Adrenal gland (tissue), 12 donors: ENCODE data around the gene DTX4. TPM values are rescaled to one million over a fixed set of nuclear protein-coding genes. Genes with fewer than 3 reads are reported as not detected.

ENCODE experiments used
- DNase-seq, 7 donors: peaks; one replicate each; pipeline ENCODE4 v3.0.0-alpha.2; 2019 to 2020
- H3K27ac ChIP-seq, 5 donors: fragments of 200-600 bp; sonication (generic) in 4 of 5; 1 replicate in 3 of 5; 2 replicates in 2 of 5; pipeline versions ENCODE4 v1.5.1 to v1.8.0; 2016 to 2020; ENCODE audit warnings: mild to moderate bottlenecking in 1 of 5
- H3K27me3 ChIP-seq: fragments of 200-600 bp; 2 replicates; pipeline ENCODE4 v1.8.0; 2021
- H3K36me3 ChIP-seq, 2 donors: fragments of 200-600 bp; replicated peaks in 1 of 2; 1 replicate in 1 of 2; 2 replicates in 1 of 2; pipeline versions ENCODE4 v1.5.1 to v1.8.0; 2018 to 2022
- H3K4me1 ChIP-seq, 2 donors: fragments of 200-600 bp; replicated peaks in 1 of 2; 1 replicate in 1 of 2; 2 replicates in 1 of 2; pipeline versions ENCODE4 v1.5.1 to v1.8.0; 2018 to 2021
- H3K4me3 ChIP-seq, 4 donors: fragments of 200-600 bp; sonication (generic) in 3 of 4; one replicate each; pipeline ENCODE4 v1.5.1; 2016 to 2018
- H3K9me3 ChIP-seq, 3 donors: fragments of 200-600 bp; sonication (generic) in 1 of 3; replicated peaks in 1 of 3; 1 replicate in 2 of 3; 2 replicates in 1 of 3; pipeline versions ENCODE4 v1.5.1 to v1.8.0; 2016 to 2021
- POLR2A ChIP-seq, 2 donors: fragments of 450-650 bp; IDR thresholded peaks; one replicate each; pipeline ENCODE4 v1.6.1; 2017; ENCODE audit warnings: antibody characterized with exemption in 2 of 2, mild to moderate bottlenecking in 2 of 2, moderate library complexity in 1 of 2
- WGBS, 4 donors: extraction: QIAGEN DNeasy Blood & Tissue Kit in 2 of 4; methylation state at CpG; one replicate each; pipeline versions ENCODE4 v1.1.5 to v1.1.7; 2013 to 2017; 5-methylcytosine and 5-hydroxymethylcytosine counted together
- intact Hi-C, 2 donors: fragments of 100-400 bp; cut with DNase I; formaldehyde crosslinking; loops; one replicate each; pipeline versions ENCODE4 v1.14.1 to v1.15.0; 2022 to 2023
- polyA plus RNA-seq, 3 donors: library from polyadenylated mRNA; stranded (reverse); fragments of 200-250 nt in 2 of 3; fragments of 350-450 nt in 1 of 3; fragmentation: Illumina TruSeq in 1 of 3; extraction: RNeasy Lipid Tissue Mini Kit (QIAGEN cat#74804) in 1 of 3; gene quantifications; one replicate each; pipeline ENCODE4 v1.2.3, GENCODE V29; 2013 to 2014
- total RNA-seq, 9 donors: library from RNA; depleted of rRNA in 4 of 9; stranded (reverse); fragments of >200 nt in 4 of 9; fragments of 120-200 nt in 1 of 9; fragmentation: NEBNext Ultra II Directional in 1 of 9; extraction: Animal tissue kit (Norgen Biotek cat#: 25700) in 1 of 9; gene quantifications; one replicate each; pipeline versions ENCODE4 v1.1.0 to v1.2.4, GENCODE V29; 2013 to 2023
- TF ChIP-seq, protein P1 (sequence below), 6 experiments: fragments of 450-650 bp in 4 of 6; fragments of 200-600 bp in 2 of 6; sonication (generic) in 1 of 6; IDR thresholded peaks; 1 replicate in 5 of 6; 2 replicates in 1 of 6; pipeline versions ENCODE4 v1.5.1 to v1.8.0; 2016 to 2021; ENCODE audit warnings: antibody characterized with exemption in 6 of 6, mild to moderate bottlenecking in 2 of 6, moderate library complexity in 1 of 6
- donor health status: healthy with polysubstance abuse.
- donor health status: Bipolar disorder and iron deficiency.
- donor health status: DM: yes; HTN: yes; CAD: no.
- donor health status: DM: no; HTN: no; CAD: no.
- donor health status: DM: no; HTN: no; CAD: no.
- donor health status: DM: yes; HTN: yes; CAD: no.

DTX4 gene
- total and polyA plus RNA-seq, 12 donors = 1.2 to 7.8 (median 3.0) TPM

DNA sequence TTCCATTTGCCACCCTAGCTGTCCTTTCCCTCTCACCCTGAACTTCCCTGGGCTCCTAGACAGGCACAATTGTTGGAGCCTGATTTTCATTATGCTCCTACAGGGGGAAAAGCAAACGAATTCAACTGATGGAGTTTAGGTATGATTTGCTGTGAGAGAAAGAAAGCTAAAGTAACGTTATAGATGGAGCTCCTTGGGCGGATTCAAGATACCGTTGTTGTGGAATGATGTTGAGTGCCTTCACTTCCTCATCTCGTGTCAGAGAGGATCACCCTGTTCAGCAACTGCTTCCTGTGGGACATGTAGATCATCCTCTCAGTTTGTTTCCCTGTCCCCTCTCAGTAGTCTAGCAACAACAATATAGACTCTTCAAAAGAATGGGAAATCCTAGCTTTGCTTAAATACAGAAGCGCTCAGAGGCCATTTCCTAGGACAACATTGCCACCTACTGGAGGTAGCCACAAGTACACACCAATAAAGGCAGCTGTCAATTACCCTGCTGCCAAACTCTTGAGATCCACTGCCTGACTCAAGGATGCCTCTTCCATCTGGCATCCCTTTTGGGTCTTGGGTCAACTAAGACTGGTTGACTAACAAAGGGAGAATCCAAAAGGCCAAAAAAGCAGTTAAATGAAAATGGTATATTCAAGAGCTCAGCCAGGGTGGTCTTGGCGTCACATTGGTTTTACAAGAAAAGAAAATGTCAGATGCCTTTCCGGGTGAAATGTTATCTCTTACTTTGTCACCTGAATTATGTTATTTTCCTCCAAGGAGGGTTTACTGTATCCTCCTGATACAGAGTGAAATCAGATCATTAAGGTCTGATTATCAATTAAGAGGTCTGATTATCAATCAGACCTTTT, 13.5 kb upstream of the DTX4 start:
- H3K36me3 ChIP-seq = no peaks in the 10 kb centered on the region
- intact Hi-C loops = no loop called here
- H3K4me3 ChIP-seq = no peak overlapping the region
- 32 to 39% (median 37%) methylated on average over 8 of the region's 8 CpGs for whole genome bisulfite sequencing, 4 donors
- H3K9me3 ChIP-seq = peaks cover 0 to 4% (median 0%) of the 10 kb centered on the region in 3 donors
- no peaks in the 10 kb centered on the region for H3K4me1 ChIP-seq
- H3K27me3 ChIP-seq = no peaks in the 10 kb centered on the region
- peak; percentile 44 to 83 (median 58) for DNase-seq
- no peak overlapping the region for H3K27ac ChIP-seq
- TF ChIP-seq, protein P1, sequence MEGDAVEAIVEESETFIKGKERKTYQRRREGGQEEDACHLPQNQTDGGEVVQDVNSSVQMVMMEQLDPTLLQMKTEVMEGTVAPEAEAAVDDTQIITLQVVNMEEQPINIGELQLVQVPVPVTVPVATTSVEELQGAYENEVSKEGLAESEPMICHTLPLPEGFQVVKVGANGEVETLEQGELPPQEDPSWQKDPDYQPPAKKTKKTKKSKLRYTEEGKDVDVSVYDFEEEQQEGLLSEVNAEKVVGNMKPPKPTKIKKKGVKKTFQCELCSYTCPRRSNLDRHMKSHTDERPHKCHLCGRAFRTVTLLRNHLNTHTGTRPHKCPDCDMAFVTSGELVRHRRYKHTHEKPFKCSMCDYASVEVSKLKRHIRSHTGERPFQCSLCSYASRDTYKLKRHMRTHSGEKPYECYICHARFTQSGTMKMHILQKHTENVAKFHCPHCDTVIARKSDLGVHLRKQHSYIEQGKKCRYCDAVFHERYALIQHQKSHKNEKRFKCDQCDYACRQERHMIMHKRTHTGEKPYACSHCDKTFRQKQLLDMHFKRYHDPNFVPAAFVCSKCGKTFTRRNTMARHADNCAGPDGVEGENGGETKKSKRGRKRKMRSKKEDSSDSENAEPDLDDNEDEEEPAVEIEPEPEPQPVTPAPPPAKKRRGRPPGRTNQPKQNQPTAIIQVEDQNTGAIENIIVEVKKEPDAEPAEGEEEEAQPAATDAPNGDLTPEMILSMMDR (IDR thresholded peaks at IDR 0.05) = peak; percentile 60 to 84 (median 80)
- no peak for TF ChIP-seq POLR2A (IDR thresholded peaks at IDR 0.05)

DNA sequence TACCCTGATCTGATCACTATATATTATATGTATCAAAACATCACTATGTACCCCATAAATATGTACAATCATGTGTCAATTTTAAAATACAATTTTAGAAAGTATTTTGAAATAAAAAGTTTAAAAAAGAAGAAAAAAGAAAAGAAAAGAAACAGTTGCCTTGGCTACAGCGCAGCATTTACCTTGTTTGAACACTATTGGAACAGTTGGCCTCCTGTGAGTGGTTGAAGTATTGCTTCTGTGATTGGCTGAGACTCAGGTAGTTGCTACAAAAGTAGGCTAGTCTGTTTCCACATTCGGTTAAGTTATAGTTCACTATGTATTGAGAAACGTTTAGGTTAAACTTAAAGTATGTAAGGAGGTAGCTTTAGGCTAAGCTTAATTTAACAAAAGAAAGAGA, 7.9 kb upstream of the DTX4 start:
- no peaks in the 10 kb centered on the region for H3K4me1 ChIP-seq
- intact Hi-C loops = no loop called here
- H3K36me3 ChIP-seq = no peaks in the 10 kb centered on the region
- TF ChIP-seq, protein P1 (IDR thresholded peaks at IDR 0.05) = no peak
- TF ChIP-seq POLR2A (IDR thresholded peaks at IDR 0.05) = no peak
- no peak overlapping the region for H3K4me3 ChIP-seq
- 49 to 81% (median 64%) methylated on average over 3 of the region's 3 CpGs for whole genome bisulfite sequencing, 4 donors
- H3K9me3 ChIP-seq = peaks cover 0 to 4% (median 0%) of the 10 kb centered on the region in 3 donors
- no peak for DNase-seq
- H3K27me3 ChIP-seq = no peaks in the 10 kb centered on the region
- no peak overlapping the region for H3K27ac ChIP-seq

DNA sequence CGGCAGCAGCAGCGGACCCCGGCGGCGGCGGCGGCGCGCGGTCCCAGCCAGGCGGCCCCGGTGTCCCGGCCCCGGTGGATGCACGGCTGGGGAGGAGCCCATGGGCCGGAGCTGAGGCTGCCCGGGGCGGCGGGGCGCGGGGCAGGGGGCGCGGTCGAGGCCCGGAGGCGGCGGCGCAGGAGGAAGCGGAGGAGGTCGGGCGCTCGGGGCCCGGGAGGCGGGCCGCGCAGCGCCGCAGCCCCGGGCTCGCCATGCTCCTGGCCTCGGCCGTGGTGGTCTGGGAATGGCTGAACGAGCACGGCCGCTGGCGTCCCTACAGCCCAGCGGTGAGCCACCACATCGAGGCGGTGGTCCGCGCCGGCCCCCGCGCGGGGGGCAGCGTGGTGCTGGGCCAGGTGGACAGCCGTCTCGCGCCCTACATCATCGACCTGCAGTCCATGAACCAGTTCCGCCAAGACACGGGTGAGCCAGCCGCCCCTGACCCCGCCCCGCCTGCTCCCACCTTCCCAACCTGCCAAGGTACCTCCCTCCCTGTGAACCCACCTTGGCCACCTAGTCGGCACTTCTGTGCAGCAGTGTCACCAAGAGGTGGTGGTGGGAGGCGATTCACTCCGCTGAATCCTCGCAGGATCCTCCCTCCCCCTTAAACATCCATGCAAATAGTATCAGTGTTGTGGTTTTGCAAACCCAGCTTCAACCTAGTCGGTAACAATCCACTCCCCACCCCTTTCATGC, 580 bp downstream of the DTX4 start:
- Histone ChIP-seq H3K36me3 (no peaks in the 10 kb centered on the region), H3K4me3 (peak overlapping the region in 2 of 4 donors; percentile 27 to 67), H3K4me1 (peaks cover 0 to 12% of the 10 kb centered on the region in 2 donors), H3K27me3 (no peaks in the 10 kb centered on the region), H3K9me3 (no peaks in the 10 kb centered on the region), H3K27ac (peak overlapping the region in 2 of 5 donors; percentile 79 to 83)
- TF ChIP-seq POLR2A (IDR thresholded peaks at IDR 0.05) = no peak
- TF ChIP-seq, protein P1 (IDR thresholded peaks at IDR 0.05) = no peak
- no peak for DNase-seq
- intact Hi-C loops = loop anchor here (5.0 to 10.0 kb wide), 4 partner anchors 35 to 512 kb away; partner anchors contain the start of gene OR5A2 (in 1 of the 2)
- 0 to 3% (median 1%) methylated on average over 5 to 70 of the region's 70 CpGs for WGBS, 4 donors
